MM.1S (cell line): ENCODE data around the gene WNT3.

Experiments used
- EZH2 ChIP-seq: fragments of 300-600 bp; sonication (generic); optimal IDR thresholded peaks from 2 replicates; pipeline ENCODE3; 2017; ENCODE audit warnings: low read depth, mild to moderate bottlenecking, antibody characterized with exemption, low read length, mixed read lengths
- EZH2phosphoT487 ChIP-seq: fragments of 300-600 bp; sonication (generic); IDR thresholded peaks from 2 replicates; pipeline ENCODE4 v1.6.1; 2018; ENCODE audit warnings: antibody characterized with exemption, low read length
- TF ChIP-seq, protein P1 (sequence below): fragments of 300-600 bp; sonication (generic); IDR thresholded peaks from 2 replicates; pipeline ENCODE4 v1.5.1; 2016; ENCODE audit warnings: antibody characterized with exemption, low read length, mixed read lengths

DNA sequence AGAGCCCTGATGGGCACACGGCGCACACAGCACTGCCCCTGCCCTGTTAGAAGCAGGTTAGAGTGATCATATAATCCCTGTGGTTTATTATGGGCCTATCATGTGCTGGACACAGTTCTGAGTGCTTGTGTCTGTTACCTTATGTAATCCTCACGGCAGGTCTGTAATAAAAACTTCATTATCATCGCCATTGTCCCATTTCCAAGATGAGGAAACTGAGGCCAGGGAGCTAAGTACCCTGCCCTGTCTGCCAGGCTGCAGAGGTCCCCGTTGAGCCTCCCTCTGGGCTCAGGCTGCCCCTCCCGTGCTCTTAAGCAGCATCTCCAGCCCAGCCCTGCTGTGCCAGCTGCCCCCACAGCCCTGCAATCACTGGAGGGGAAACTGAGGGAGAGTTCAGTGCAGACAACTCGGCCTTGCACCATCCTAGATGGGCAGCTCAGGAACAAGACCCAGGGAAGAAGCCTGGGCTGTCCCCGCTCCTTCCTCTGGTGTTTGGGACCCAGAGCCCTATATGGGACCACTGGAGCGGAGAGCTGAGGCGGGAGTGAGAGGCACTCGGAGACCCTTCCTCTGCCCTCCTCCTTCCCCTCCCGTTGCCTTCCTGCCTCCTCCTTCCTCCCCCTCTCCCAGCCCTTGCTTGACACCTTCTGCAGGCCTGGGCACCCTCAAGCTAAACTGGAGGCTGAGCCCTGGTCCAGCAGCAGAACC lies 42.0 kb downstream of the WNT3 start:
- TF ChIP-seq, protein P1, sequence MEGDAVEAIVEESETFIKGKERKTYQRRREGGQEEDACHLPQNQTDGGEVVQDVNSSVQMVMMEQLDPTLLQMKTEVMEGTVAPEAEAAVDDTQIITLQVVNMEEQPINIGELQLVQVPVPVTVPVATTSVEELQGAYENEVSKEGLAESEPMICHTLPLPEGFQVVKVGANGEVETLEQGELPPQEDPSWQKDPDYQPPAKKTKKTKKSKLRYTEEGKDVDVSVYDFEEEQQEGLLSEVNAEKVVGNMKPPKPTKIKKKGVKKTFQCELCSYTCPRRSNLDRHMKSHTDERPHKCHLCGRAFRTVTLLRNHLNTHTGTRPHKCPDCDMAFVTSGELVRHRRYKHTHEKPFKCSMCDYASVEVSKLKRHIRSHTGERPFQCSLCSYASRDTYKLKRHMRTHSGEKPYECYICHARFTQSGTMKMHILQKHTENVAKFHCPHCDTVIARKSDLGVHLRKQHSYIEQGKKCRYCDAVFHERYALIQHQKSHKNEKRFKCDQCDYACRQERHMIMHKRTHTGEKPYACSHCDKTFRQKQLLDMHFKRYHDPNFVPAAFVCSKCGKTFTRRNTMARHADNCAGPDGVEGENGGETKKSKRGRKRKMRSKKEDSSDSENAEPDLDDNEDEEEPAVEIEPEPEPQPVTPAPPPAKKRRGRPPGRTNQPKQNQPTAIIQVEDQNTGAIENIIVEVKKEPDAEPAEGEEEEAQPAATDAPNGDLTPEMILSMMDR = no peak
- TF ChIP-seq EZH2 = no peak
- TF ChIP-seq EZH2phosphoT487 = no peak
